IMR-90 (cell line): Measurements from ENCODE around the gene TRIO. TPM values are rescaled to one million over a fixed set of nuclear protein-coding genes. Genes with fewer than 3 reads are reported as not detected.

ENCODE experiments used
- ATAC-seq: fragments of 200-7000 bp; cut with Tn5 transposase; 2 replicates; pipeline ENCODE4 v1.9.1; 2020; ENCODE audit warnings: low read depth, mild to moderate bottlenecking, moderate library complexity
- BruUV-seq: library from RNA; stranded (reverse); fragments of 400-500 nt; replicated peaks from 2 replicates; lab custom pipeline; 2021; lab: Mats Ljungman, UMichigan
- CTCF ChIA-PET: fragments of 300-600 bp; formaldehyde crosslinking; extraction: SDS; loops from one replicate; lab custom pipeline; 2021; ENCODE audit warnings: antibody characterized with exemption; lab: Yijun Ruan, JAX
- POLR2A ChIA-PET: fragments of 300-600 bp; sonication (Branson Sonifier 250); formaldehyde crosslinking; loops from one replicate; lab custom pipeline; 2022; ENCODE audit warnings: antibody characterized with exemption; ENCODE audit not compliant: unreplicated experiment; lab: Charles Lee
- DNase-seq: peaks from one replicate; pipeline ENCODE4 v3.0.0; 2013
- H2AFZ ChIP-seq: replicated peaks from 2 replicates; pipeline ENCODE3; 2013; ENCODE audit warnings: low read length, mild to moderate bottlenecking; ENCODE audit not compliant: poor library complexity
- H2AK5ac ChIP-seq: 2 replicates; pipeline ENCODE4 v1.6.1; 2013; ENCODE audit warnings: low read depth, low read length, inconsistent platforms
- H2AK9ac ChIP-seq: replicated peaks from 2 replicates; pipeline ENCODE3; 2013; ENCODE audit warnings: mild to moderate bottlenecking, low read depth, low read length, moderate library complexity; ENCODE audit not compliant: poor library complexity
- H2BK120ac ChIP-seq: 2 replicates; pipeline ENCODE4 v1.6.1; 2013; ENCODE audit warnings: low read depth, low read length, inconsistent platforms
- H2BK15ac ChIP-seq: 3 replicates; pipeline ENCODE4 v1.6.1; 2013; ENCODE audit warnings: low read depth, low read length, inconsistent platforms
- H2BK20ac ChIP-seq: 2 replicates; pipeline ENCODE4 v1.6.1; 2013; ENCODE audit warnings: low read depth, mild to moderate bottlenecking, inconsistent platforms, low read length, moderate library complexity
- H2BK5ac ChIP-seq: 2 replicates; pipeline ENCODE4 v1.6.1; 2013; ENCODE audit warnings: mild to moderate bottlenecking, low read depth, low read length, inconsistent platforms; ENCODE audit not compliant: poor library complexity, severe bottlenecking
- H3K14ac ChIP-seq: replicated peaks from 2 replicates; pipeline ENCODE4 v1.6.1; 2013; ENCODE audit warnings: low read depth, low read length, inconsistent platforms
- H3K18ac ChIP-seq: 2 replicates; pipeline ENCODE4 v1.6.1; 2013; ENCODE audit warnings: low read depth, low read length, control low read depth
- H3K23ac ChIP-seq: 2 replicates; pipeline ENCODE4 v1.6.1; 2013; ENCODE audit warnings: low read depth, low read length, inconsistent platforms
- H3K27ac ChIP-seq: 2 replicates; pipeline ENCODE4 v1.5.1; 2013; ENCODE audit warnings: mild to moderate bottlenecking, control low read depth, low read length; ENCODE audit not compliant: insufficient read depth
- H3K27me3 ChIP-seq: 2 replicates; pipeline ENCODE4 v1.6.1; 2013; ENCODE audit warnings: low read length; ENCODE audit not compliant: control insufficient read depth, insufficient read depth
- H3K36me3 ChIP-seq: 2 replicates; pipeline ENCODE4 v1.6.1; 2013; ENCODE audit warnings: low read length, mixed read lengths; ENCODE audit not compliant: control insufficient read depth, insufficient read depth
- H3K4ac ChIP-seq: 2 replicates; pipeline ENCODE4 v1.6.1; 2013; ENCODE audit warnings: low read depth, low read length, inconsistent platforms
- H3K4me1 ChIP-seq: 2 replicates; pipeline ENCODE4 v1.6.1; 2013; ENCODE audit warnings: low read length, mixed read lengths; ENCODE audit not compliant: control insufficient read depth, insufficient read depth
- H3K4me2 ChIP-seq: 2 replicates; pipeline ENCODE4 v1.6.1; 2013; ENCODE audit warnings: low read depth, mild to moderate bottlenecking, control low read depth, low read length, moderate library complexity
- H3K4me3 ChIP-seq: 2 replicates; pipeline ENCODE4 v1.5.1; 2013; ENCODE audit warnings: low read depth, mild to moderate bottlenecking, control low read depth, low read length, moderate library complexity; ENCODE audit not compliant: insufficient read depth
- H3K56ac ChIP-seq: 2 replicates; pipeline ENCODE4 v1.6.1; 2013; ENCODE audit warnings: low read length, inconsistent platforms; ENCODE audit not compliant: insufficient read depth; ENCODE audit errors: extremely low read depth
- H3K79me1 ChIP-seq, 2 experiments: 2 replicates each; pipeline ENCODE4 v1.6.1; 2013; ENCODE audit warnings: low read length in 2 of 2, inconsistent platforms in 1 of 2, low read depth in 1 of 2
- H3K9ac ChIP-seq: 2 replicates; pipeline ENCODE4 v1.6.1; 2013; ENCODE audit warnings: low read depth, low read length, control low read depth
- H3K9me1 ChIP-seq: 2 replicates; pipeline ENCODE4 v1.6.1; 2013; ENCODE audit warnings: low read length, inconsistent platforms; ENCODE audit not compliant: insufficient read depth
- H3K9me3 ChIP-seq: 2 replicates; pipeline ENCODE4 v1.6.1; 2013; ENCODE audit warnings: low read length; ENCODE audit not compliant: control insufficient read depth, insufficient read depth
- H4K20me1 ChIP-seq: 2 replicates; pipeline ENCODE4 v1.6.1; 2013; ENCODE audit warnings: low read length, inconsistent platforms; ENCODE audit not compliant: insufficient read depth
- H4K5ac ChIP-seq: 2 replicates; pipeline ENCODE4 v1.6.1; 2013; ENCODE audit warnings: mild to moderate bottlenecking, low read depth, low read length, control low read depth
- H4K8ac ChIP-seq, 2 experiments: 2 replicates each; pipeline ENCODE4 v1.6.1; 2013; ENCODE audit warnings: low read depth in 2 of 2, low read length in 2 of 2, control low read depth in 1 of 2, inconsistent platforms in 1 of 2
- H4K91ac ChIP-seq: 2 replicates; pipeline ENCODE4 v1.6.1; 2013; ENCODE audit warnings: low read depth, low read length, inconsistent platforms; ENCODE audit not compliant: insufficient read depth
- BHLHE40 ChIP-seq: fragments of 150-350 bp; IDR thresholded peaks from 2 replicates; pipeline ENCODE4 v1.6.1; 2016; ENCODE audit warnings: mild to moderate bottlenecking, low read depth, low read length
- CEBPB ChIP-seq: IDR thresholded peaks from 2 replicates; pipeline ENCODE4 v1.6.1; 2012; ENCODE audit warnings: low read depth, low read length, improper control_type of control experiment
- CHD1 ChIP-seq: IDR thresholded peaks from 2 replicates; pipeline ENCODE4 v1.6.1; 2012; ENCODE audit warnings: low read depth, low read length, improper control_type of control experiment
- ELK1 ChIP-seq: fragments of 150-350 bp; IDR thresholded peaks from 2 replicates; pipeline ENCODE4 v1.6.1; 2016; ENCODE audit warnings: low read depth, mild to moderate bottlenecking, low read length, moderate library complexity, borderline replicate concordance
- FOS ChIP-seq: fragments of 150-350 bp; IDR thresholded peaks from 2 replicates; pipeline ENCODE4 v1.6.1; 2016; ENCODE audit warnings: low read depth, low read length
- MAFK ChIP-seq: IDR thresholded peaks from 2 replicates; pipeline ENCODE4 v1.6.1; 2012; ENCODE audit warnings: low read depth, low read length, improper control_type of control experiment
- MAZ ChIP-seq: IDR thresholded peaks from 2 replicates; pipeline ENCODE4 v1.6.1; 2012; ENCODE audit warnings: low read depth, mild to moderate bottlenecking, low read length, improper control_type of control experiment, moderate library complexity, borderline replicate concordance
- MXI1 ChIP-seq: IDR thresholded peaks from 2 replicates; pipeline ENCODE4 v1.6.1; 2012; ENCODE audit warnings: low read depth, mild to moderate bottlenecking, low read length, moderate library complexity, borderline replicate concordance
- POLR2A ChIP-seq: IDR thresholded peaks from 2 replicates; pipeline ENCODE4 v1.6.1; 2012; ENCODE audit warnings: mild to moderate bottlenecking, low read depth, low read length
- RAD21 ChIP-seq: IDR thresholded peaks from 2 replicates; pipeline ENCODE4 v1.6.1; 2012; ENCODE audit warnings: low read length, improper control_type of control experiment
- RFX5 ChIP-seq: IDR thresholded peaks from 2 replicates; pipeline ENCODE4 v1.8.0; 2012; ENCODE audit warnings: low read depth, mild to moderate bottlenecking, low read length, moderate library complexity
- USF2 ChIP-seq: fragments of 150-350 bp; IDR thresholded peaks from 2 replicates; pipeline ENCODE4 v1.6.1; 2017; ENCODE audit warnings: mild to moderate bottlenecking, antibody characterized with exemption, low read length, low read depth
- WGBS, 2 experiments: methylation state at CpG; one replicate each; pipeline versions ENCODE4 v1.1.5 to v1.1.7; 2013; ENCODE audit warnings: missing lambda C conversion rate in 2 of 2; ENCODE audit not compliant: insufficient read length in 1 of 2; ENCODE audit errors: extremely low coverage in 2 of 2; 5-methylcytosine and 5-hydroxymethylcytosine counted together
- dilution Hi-C: fragments of 300-500 bp; cut with HindIII; formaldehyde crosslinking; loops from one replicate; pipeline ENCODE4 v1.14.3; 2018; ENCODE audit warnings: low sequenced_read_pairs; ENCODE audit not compliant: unreplicated experiment
- in situ Hi-C: fragments of 300-500 bp; cut with MboI; formaldehyde crosslinking; loops from 3 replicates; pipeline ENCODE4 v1.14.3; 2019; ENCODE audit warnings: low sequenced_read_pairs, inconsistent platforms, mixed read lengths
- intact Hi-C: fragments of 100-400 bp; cut with micrococcal nuclease; formaldehyde crosslinking; loops from 2 replicates; pipeline ENCODE4 v1.10.0; 2022
- polyA plus RNA-seq, 3 experiments: library from polyadenylated mRNA; depleted of rRNA; stranded (reverse); fragments of >200 nt; gene quantifications; 2 replicates each; pipeline ENCODE4 v1.2.3, GENCODE V29; 2012; ENCODE audit warnings: low replicate concordance in 1 of 3
- total RNA-seq: library from RNA; depleted of rRNA; stranded (reverse); fragments of >200 nt; gene quantifications from 2 replicates; pipeline ENCODE4 v1.2.3, GENCODE V29; 2012

The TRIO gene
- total and polyA plus RNA-seq, 2 of the 4 experiments (the other 2 are of a cell fraction): 206 to 522 TPM

- Histone ChIP-seq H3K4me3 (no peak overlapping the region), H3K4me1 (peaks cover 24% of the 10 kb centered on the region), H2AFZ (no peak overlapping the region), H3K27me3 (no peaks in the 10 kb centered on the region), H2AK5ac (no peak overlapping the region), H3K14ac (no peak overlapping the region), H4K5ac (no peak overlapping the region), H3K4me2 (no peak overlapping the region), H2AK9ac (no peak overlapping the region), H3K4ac (no peak overlapping the region), H3K9me3 (no peaks in the 10 kb centered on the region), H3K56ac (no peak overlapping the region), H2BK15ac (no peak overlapping the region), H2BK120ac (no peak overlapping the region), H3K18ac (no peak overlapping the region), H4K91ac (no peak overlapping the region), H2BK5ac (no peak overlapping the region), H2BK20ac (no peak overlapping the region), H3K36me3 (peaks cover 68% of the 10 kb centered on the region), H4K20me1 (peaks cover 79% of the 10 kb centered on the region), H3K9me1 (peaks cover 27% of the 10 kb centered on the region), H3K23ac (no peak overlapping the region), H3K27ac (no peak overlapping the region; the same call in 1 of the 2 replicates), H3K9ac (no peak overlapping the region), H4K8ac (no peak overlapping the region), H3K79me1 (peaks cover 44 to 82% of the 10 kb centered on the region in 2 experiments)
- TSS peak; percentile 1 for BruUV-seq
- ChIA-PET POLR2A (no interaction called here), CTCF (no interaction called here)
- intact Hi-C loops: no loop called here
- 94% methylated on average over 3 of the region's 6 CpGs; no CpG with 5 or more reads in 1 of the 2 experiments for WGBS, 2 experiments
- DNase-seq: no peak
- dilution Hi-C loops: no loop called here
- no peak for ATAC-seq
- TF ChIP-seq CHD1 (no peak), CEBPB (no peak), MAZ (no peak), MXI1 (no peak), RAD21 (no peak), USF2 (no peak), MAFK (no peak), BHLHE40 (no peak), RFX5 (no peak), POLR2A (no peak), ELK1 (no peak), FOS (no peak)
- in situ Hi-C loops: loop anchor here (10.0 to 25.0 kb wide), 2 partner anchors 240 to 608 kb away; no protein-coding TSS in a partner anchor
These were observed 261.6 kb downstream of the TRIO start for GRCh38 chr5:14404780-14405179.
